ENCODE data around the gene OTUD1.
A peak's percentile ranks its signal among the peaks of the same experiment; 100 is the strongest.
"Not testable (repeated sequence)": the region's sequence is repeated elsewhere in the genome, so short reads cannot be mapped to it uniquely, and the experiment has no call there.

The OTUD1 gene, protein sequence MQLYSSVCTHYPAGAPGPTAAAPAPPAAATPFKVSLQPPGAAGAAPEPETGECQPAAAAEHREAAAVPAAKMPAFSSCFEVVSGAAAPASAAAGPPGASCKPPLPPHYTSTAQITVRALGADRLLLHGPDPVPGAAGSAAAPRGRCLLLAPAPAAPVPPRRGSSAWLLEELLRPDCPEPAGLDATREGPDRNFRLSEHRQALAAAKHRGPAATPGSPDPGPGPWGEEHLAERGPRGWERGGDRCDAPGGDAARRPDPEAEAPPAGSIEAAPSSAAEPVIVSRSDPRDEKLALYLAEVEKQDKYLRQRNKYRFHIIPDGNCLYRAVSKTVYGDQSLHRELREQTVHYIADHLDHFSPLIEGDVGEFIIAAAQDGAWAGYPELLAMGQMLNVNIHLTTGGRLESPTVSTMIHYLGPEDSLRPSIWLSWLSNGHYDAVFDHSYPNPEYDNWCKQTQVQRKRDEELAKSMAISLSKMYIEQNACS

DNA sequence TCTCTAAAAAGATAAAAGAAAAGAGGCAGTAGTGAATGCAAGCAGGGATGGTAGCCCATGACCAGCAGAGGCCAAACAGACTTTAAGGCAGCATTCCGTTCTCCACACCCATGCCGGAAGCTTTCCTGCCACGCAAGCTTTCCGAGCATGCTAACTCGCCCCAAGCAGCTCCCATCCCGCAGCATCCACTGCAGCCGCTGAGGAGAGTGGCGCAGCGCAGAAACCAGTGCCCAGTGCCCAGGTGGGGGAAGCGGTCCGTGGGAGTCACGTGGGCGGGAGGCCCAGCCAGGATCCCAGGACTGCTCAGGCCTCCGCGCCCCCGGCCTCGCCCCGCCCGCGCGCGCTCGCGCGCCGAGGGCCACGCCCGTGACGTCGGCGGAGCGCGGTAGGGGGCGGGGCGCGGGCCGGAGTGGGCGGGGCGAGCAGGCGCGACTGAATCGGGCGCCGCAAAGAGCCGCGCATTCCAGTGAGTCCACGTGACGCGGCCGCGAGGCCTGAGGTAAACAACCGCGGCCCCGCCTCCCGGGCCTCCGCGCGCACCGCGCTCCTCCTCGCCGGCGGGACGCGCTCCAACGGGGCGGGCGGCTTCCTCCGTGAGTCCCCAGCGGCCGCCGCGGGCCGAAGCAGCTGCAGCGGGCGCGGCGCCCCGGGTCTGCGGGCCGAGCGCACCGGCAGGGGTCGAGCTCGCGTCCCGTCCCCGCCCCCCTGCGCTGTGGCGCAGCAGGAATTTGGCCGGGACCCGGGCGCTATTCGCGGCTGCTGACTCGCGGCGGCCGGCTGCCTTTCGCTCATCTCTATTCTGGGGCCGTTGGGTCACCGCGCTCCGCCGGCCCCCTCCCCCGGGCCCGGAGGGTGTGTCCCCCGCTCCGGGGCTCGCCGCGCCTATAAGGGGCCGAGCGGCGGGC lies at the start of gene OTUD1:
TSS of gene OTUD1 (plus strand) at position 529 of the 905 bp plus-strand sequence. CDS start 383 bp downstream, outside the sequence.
- peak; percentile 98 for DNase-seq (ENCODE audit: low spot score)

DNA sequence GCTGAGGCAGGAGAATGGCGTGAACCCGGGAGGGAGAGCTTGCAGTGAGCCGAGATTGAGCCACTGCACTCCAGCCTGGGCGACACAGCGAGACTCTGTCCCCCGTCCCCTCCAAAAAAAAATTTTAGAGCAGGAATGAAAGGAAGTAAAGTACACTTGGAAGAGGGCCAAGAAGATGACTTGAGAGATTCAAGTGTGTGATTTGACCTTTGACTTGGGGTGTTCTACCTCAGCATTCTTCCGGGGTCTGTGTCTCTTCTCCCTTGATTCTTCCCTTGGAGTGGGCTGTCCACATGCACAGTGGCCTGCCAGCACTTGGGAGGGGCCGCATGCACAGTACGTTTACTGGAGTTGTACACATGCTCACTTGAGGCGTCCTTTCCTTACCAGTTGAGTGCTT lies 48.5 kb upstream of the OTUD1 start:
- DNase-seq (ENCODE audit: low spot score) = not testable (repeated sequence)

DNA sequence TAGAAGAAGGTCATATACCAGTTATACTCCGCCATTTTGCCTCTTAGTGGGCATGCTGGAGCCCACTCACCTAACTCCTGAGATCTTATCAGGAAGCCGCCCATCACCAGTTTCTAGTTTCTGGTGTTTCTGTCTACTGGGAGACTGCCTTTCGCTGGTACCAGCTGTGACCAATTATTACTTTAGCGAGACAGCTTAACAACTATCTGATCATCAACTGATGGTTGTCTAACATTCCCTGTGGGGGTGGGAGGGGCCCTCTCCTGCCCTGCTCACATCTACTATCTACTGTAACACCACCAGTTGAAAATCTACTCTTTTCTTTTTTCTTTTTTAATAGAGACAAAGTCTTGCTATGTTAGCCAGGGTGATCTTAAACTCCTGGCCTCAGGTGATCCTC lies 48.1 kb upstream of the OTUD1 start:
- no peak for DNase-seq (ENCODE audit: low spot score)

DNA sequence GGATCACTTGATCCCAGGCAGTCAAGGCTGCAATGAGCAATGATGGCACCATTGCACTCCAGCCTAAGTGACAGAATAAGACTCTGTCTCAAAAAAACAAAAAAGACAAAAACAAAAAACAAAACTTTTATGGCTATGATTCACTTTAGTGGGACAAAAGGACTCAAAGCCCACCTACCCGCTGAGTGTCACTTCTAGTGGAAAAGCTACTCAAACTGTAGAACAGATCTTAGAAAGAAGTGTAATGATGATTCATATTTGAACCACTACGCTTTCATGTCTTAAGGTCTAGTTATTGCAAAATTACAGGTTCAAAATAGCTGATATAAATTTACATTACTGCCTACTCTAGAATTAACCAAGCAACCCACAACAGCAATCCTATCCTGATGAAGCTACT lies 47.1 kb upstream of the OTUD1 start:
- no peak for DNase-seq (ENCODE audit: low spot score)

DNA sequence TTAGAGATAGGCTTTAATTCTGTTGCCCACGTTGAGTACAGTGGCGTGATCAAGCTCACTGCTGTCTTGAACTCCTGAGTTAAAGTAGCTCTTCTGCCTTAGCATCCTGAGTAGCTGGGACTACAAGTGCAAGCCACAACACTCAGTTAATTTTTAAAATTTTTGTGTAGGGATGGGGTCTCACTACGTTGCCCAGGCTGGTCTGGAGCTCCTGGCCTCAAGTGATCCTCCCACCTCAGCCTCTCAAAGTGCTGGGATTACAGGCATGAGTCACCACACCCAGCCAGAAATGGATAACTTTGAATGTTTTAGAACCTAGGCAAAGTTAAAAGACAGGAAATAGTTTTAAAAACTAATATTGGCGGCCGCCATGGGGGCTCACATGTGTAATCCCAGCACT lies 43.9 kb upstream of the OTUD1 start:
- no peak for DNase-seq (ENCODE audit: low spot score)

DNA sequence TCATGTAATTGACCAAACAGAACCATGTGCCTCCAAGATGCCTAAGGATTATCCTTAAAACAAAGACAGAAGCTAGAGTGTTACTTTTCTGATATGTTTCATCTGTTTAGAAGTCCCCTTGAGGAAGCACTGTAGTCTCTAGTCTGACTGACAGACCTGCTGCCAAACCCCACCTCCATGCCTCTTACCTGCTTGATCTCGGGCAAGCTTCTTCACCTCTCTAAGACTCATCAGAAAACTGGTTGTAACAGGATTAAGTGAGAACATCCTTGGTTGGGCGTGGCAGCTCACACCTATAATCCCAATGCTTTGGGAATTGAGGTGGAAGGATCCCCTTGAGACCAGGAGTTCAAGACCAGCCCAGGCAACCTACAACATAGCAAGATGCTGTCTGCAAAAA lies 42.2 kb upstream of the OTUD1 start:
- DNase-seq (ENCODE audit: low spot score) = no peak

DNA sequence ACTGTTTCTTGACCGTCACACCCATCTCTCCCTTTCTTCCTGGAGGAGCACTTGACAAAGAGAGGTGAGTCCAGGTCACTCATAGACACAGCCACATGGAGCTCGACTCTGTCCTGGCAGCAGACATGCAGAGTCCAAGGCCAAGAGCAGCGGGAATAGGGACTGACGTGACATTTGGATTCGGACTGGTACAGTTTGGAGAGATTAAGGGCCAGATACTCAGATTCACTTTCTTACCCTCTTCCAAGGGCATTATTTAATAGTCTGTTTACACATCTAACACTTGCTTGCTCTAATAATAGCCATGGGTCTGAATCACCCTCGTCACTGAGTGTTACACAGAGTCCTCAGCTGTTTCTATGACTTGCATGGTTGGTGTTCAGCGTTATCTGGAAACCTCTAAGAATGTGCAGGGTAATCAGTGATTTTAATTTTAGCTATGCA lies 39.2 kb upstream of the OTUD1 start:
- DNase-seq (ENCODE audit: low spot score) = peak; percentile 81

DNA sequence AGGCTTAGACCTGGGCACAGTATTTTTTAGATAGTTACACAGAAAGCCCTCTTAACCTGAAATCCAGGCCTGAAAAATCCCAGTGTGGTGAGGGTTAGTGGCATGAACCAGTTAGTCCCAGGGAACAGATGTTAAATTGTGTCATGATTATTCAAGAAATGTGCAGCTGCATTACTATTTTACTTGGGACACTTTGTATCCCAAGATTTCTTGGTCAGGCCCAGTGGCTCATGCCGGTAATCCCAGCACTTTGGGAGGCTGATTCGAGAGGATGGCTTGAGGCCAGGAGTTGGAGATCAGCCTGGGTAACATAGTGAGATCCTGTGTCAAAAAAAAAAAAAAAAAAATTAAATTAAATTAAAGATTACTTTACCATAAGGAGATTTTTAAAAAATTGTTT lies 36.0 kb upstream of the OTUD1 start:
- DNase-seq (ENCODE audit: low spot score) = no peak

DNA sequence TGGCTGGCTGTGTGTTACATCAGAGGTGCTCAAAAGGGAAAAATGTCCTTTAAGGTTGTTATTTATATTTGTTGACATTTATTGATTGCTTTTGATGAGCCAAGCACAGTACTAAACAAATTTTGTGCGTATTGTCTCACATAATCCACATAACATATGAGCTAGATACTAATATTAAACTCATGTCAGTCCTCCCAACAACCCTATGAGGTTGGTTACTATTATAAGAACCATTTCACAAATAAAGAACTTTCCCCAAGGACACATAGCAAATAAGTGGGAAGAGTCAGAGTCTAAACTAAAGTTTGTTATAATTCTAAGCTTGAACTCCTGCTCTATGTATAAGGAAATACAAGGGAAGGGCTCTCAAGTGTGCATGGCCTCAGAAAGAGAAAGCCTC lies 35.6 kb upstream of the OTUD1 start:
- DNase-seq (ENCODE audit: low spot score) = no peak

DNA sequence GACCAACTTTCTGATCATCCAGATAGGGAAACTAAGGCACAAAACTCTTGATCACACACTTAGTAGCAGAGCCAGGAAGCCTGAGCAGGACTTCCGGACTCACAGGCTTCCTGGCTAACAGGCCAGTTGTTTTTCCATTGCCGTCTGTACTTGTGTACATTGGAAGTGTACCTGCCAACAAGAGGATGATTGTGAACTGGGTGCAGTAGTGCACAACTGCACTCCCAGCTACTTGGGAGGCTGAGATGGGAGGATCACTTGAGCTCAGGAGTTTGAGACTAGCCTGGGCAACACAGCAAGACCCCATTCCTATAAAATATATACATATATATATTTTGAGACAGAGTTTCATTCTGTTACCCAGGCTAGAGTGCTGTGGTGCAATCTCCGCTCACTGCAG lies 35.2 kb upstream of the OTUD1 start:
- DNase-seq (ENCODE audit: low spot score) = no peak

DNA sequence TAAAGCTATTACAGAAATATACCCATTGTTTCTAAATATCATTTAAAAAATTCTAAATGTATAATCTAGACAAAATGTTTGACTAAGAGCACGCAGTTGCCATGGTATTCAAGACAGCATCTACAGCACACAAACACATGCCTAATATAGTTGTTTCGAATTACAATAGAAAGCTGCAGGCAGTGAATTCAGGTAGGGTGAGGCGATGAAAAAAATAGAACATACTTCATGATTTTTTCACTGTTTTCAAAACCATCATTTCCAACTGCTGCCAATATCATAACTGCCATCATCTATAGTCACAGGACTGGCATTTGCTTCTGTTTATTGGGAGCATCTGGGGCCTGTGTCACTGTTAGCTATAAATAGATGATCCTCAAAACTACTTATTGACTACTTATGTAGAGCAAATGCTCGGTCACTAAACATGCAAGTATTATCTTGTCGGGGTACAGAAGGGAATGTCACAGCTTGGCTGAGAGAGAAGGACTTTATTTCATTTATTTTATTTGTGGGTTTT lies 34.4 kb upstream of the OTUD1 start:
- no peak for DNase-seq (ENCODE audit: low spot score)

DNA sequence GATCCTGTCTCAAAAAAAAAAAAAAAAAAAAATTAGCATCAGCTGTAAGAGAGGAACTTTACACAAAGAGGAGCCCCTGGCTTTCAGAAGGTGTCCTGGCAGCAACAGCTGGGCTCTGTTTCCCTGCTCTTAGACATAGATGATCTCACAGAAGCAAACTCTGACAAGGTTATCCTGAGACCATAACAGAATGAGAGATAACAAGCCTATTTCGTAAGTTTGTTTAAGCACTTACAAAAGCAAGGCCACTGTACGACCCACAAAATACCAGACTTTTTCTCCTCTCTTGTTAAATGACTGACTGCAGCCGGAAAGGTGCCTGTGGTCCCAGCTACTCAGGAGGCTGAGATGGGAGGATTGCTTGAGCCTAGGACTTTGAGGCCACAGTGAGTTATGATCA lies 33.3 kb upstream of the OTUD1 start:
- DNase-seq (ENCODE audit: low spot score) = no peak

DNA sequence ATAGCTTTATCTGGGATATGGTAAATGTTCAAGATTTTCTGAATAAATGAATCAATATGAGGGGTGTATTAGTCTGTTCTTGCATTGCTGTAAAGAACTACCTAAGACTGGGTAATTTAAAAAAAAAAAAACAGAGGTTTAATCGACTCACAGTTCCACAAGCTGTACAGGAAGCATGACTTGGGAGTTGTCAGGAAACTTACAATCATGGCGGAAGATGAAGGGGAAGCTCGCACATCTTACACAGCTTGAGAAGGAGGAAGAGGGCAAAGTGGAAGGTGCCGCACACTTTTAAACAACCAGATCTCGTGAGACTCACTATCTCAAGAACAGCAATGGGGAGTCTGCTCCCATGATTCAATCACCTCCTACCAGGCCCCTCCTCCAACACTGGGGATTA lies 32.5 kb upstream of the OTUD1 start:
- DNase-seq (ENCODE audit: low spot score) = no peak

DNA sequence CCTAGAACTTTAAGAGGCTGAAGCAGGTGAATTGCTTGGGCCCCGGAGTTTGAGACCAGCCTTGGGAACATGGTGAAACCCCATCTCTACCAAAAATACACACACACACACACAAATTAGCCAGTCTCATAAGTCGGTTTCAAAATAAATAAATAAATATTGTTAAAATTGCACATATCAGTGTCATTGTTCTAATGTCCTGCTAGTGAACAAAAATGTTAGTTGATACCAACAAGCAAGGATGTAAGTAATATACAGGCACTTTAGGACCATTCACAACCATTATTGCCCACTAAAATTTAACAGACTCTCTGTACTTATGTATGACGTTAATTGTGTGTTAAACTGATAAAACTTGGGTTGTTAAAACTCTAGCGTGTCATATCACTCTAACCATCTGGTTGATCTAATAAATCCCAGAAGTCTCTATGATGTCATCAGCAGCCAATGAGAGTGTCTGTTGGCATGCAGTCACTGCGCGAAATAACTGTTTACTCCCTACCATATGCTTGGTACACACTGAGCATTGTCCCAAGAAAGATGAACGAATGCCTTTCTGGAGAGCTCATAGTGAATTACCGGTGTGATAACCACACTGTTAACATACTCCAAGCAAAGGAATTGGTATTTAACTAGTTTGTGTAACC lies 30.4 kb upstream of the OTUD1 start:
- DNase-seq (ENCODE audit: low spot score) = peak; percentile 61

DNA sequence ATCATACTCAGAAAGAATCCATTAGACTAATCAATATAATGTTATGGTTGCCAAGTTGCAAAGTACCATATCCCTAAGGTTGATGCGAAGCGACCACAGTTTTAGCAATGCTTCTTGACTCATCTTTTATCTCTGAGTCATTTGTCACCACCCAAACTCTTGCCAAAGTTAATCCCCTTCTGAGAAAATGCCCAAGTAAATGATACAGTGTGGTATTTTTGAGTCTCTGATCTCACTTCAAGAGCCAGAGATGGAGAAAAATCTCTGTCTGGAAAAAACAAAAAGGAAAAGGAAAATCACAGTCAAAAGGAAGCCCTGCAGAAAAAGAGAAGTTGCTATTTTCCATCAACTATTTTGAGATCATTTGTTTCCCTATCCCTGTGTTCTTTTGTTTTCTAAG lies 26.7 kb upstream of the OTUD1 start:
- DNase-seq (ENCODE audit: low spot score) = peak; percentile 49

DNA sequence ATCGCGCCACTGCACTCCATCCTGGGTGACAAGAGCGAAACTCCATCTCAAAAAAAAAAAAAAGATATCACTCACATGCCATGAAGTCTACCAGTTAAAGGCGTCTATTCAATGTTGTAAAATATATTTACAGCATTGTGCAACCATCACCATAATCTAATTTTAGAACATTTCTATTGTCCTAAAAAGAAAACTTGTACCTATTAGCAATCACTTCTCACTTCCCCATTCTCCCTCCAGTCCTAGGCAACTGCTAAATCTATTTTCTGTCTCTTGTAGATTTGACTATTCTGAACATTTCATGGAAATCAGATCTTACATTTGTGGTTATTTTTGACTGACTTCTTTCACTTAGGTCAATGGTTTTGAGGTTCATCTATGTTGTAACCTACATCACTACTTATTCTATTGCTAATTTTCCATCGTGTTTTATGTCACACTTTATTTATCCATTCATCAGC lies 25.2 kb upstream of the OTUD1 start:
- DNase-seq (ENCODE audit: low spot score) = no peak

DNA sequence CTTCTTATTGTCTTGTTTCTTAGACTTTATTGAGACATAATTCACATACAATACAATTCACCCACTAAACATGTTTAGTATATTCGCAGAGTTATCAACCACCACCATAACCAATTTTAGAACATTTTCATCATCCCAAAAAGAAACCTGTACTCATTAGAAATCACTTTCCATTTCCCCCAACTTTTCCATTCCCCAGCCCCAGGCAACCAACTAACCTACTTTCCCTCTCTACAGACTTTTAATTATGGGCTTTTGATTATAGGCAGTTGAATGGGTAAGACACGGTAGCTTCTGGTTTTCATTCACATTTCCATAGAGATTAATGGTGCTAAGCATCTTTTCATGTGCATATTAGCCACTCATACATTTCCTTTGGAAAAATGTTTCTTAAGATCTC lies 24.2 kb upstream of the OTUD1 start:
- no peak for DNase-seq (ENCODE audit: low spot score)

DNA sequence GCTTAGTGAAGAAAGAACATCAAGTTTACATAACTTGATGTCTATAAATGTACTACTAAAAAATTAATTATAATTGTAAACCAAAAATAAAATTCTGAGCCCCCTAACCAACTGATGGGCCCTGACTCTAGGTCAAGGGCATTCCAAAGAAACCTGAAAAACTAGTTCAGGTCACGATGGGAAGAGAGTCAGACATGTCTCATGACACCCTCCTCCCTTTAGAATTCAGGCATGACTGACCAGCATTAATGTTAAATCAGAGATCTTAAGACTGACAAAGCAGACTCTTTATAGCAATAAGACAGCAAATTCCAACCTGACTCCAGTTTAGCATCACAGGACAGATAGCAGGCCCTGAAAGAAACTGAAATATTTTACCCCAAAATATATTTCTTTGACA lies 21.6 kb upstream of the OTUD1 start:
- DNase-seq (ENCODE audit: low spot score) = no peak

DNA sequence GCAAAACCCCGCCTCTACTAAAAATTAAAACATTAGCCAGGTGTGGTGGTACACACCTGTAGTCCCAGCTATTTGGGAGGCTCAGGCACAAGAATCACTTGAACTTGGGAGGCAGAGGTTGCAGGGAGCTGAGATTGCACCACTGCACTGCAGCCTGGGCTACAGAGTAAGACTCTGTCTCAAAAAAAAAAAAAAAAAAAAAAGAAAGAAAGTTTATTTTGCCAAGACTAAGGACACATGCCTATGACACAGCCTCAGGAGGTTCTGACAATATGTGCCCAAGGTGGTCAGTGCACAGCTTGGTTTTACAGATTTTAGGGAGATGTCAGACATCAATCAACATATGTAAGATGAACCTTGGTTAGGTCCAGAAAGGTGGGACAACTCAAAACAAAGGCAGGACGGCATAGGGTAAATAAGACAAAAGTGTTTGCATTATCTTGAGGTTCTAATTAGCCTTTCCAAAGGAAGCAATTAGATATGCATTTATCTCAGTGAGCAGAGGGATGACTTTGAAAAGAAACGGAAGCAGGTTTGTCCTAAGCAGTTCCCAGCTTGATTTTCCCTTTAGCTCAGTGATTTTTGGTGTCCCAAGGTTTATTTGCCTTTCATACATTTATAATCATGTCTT lies 20.7 kb upstream of the OTUD1 start:
- no peak for DNase-seq (ENCODE audit: low spot score)

DNA sequence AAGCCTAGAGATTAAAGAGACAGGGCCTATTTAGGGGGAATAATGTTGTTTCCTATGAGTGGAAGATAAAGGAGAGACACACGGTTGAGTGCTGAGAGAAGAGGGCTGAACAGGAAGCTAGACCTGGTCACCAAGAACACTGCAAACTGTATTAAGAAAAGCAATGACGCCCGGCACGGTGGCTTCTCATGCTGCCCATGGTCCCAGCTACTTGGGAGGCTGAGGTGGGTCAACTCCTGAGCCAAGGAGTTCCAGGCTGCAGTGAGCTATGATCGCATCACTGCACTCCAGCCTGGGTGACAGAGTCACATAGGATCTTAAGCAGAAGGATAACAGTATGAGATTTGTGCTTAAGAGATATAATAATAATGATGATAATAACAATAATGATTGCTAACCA lies 19.7 kb upstream of the OTUD1 start:
- no peak for DNase-seq (ENCODE audit: low spot score)

DNA sequence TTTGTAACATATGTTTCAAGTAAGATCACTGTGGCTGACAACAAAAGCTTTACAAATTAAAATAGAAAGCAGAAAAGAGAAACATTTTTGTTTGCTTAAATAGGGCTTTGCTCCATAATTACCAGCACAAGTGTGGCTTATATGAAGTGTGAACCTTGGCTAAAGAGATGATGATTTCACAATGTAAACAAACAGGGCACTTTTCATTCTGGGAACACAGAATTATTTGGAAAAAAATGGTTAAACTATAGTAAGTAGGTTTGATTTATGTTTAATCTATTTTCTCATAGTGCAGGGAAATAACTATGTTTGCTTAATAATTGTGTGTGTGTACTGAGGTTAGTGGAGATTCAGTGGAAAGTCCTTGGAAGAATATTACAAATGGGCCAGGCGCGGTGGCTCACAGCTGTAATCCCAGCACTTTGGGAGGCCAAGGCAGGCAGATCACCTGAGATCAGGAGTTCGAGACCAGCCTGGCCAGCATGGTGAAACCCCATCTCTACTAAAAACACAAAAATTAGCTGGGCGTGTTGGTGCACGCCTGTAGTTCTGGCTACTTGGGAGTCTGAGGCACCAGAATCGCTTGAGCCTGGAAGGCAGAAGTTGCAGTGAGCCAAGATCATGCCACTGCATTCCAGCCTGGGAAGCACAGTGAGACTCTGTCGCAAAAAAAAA lies 19.1 kb upstream of the OTUD1 start:
- no peak for DNase-seq (ENCODE audit: low spot score)
